Measurements from ENCODE around the gene AHNAK.
A peak's percentile ranks its signal among the peaks of the same experiment; 100 is the strongest.

The AHNAK gene

GRCh38 chr11:62497132-62497801, 49.3 kb downstream of the AHNAK start:
- Histone ChIP-seq H3K4me2 (ENCODE audit: low read length) (no peak overlapping the region), H3K4me3 (ENCODE audit: low read length) (no peak overlapping the region), H3K4me1 (ENCODE audit: control insufficient read depth, insufficient read depth, low read length) (peaks cover 24% of the 10 kb centered on the region), H3K9ac (ENCODE audit: low read depth, low read length) (peak overlapping the region; percentile 0), H3K27me3 (ENCODE audit: control insufficient read depth, insufficient read depth, low read length) (no peaks in the 10 kb centered on the region), H3K36me3 (ENCODE audit: insufficient read depth, low read length) (no peaks in the 10 kb centered on the region), H3K9me3 (replicated peaks; ENCODE audit: low read length) (no peaks in the 10 kb centered on the region)

- Histone ChIP-seq H3K4me3 (ENCODE audit: low read length) (no peak overlapping the region), H3K9ac (ENCODE audit: low read depth, low read length) (peak overlapping the region; percentile 0), H3K4me1 (ENCODE audit: control insufficient read depth, insufficient read depth, low read length) (peaks cover 23% of the 10 kb centered on the region), H3K36me3 (ENCODE audit: insufficient read depth, low read length) (no peaks in the 10 kb centered on the region), H3K9me3 (replicated peaks; ENCODE audit: low read length) (no peaks in the 10 kb centered on the region), H3K4me2 (ENCODE audit: low read length) (no peak overlapping the region), H3K27me3 (ENCODE audit: control insufficient read depth, insufficient read depth, low read length) (no peaks in the 10 kb centered on the region)
These were observed 49.9 kb downstream of the AHNAK start for GRCh38 chr11:62496676-62497075.

- no peak overlapping the region for H3K9ac ChIP-seq (ENCODE audit: low read depth, low read length)
- no peaks in the 10 kb centered on the region for H3K27me3 ChIP-seq (ENCODE audit: control insufficient read depth, insufficient read depth, low read length)
- peaks cover 17% of the 10 kb centered on the region for H3K4me1 ChIP-seq (ENCODE audit: control insufficient read depth, insufficient read depth, low read length)
- H3K4me2 ChIP-seq (ENCODE audit: low read length) = no peak overlapping the region
- no peaks in the 10 kb centered on the region for H3K9me3 ChIP-seq (replicated peaks; ENCODE audit: low read length)
- no peaks in the 10 kb centered on the region for H3K36me3 ChIP-seq (ENCODE audit: insufficient read depth, low read length)
- H3K4me3 ChIP-seq (ENCODE audit: low read length) = no peak overlapping the region
These were observed 52.4 kb downstream of the AHNAK start for GRCh38 chr11:62494246-62494645.

- no peak overlapping the region for H3K4me3 ChIP-seq (ENCODE audit: low read length)
- no peaks in the 10 kb centered on the region for H3K36me3 ChIP-seq (ENCODE audit: insufficient read depth, low read length)
- no peak overlapping the region for H3K4me2 ChIP-seq (ENCODE audit: low read length)
- H3K4me1 ChIP-seq (ENCODE audit: control insufficient read depth, insufficient read depth, low read length) = peaks cover 17% of the 10 kb centered on the region
- H3K27me3 ChIP-seq (ENCODE audit: control insufficient read depth, insufficient read depth, low read length) = no peaks in the 10 kb centered on the region
- no peaks in the 10 kb centered on the region for H3K9me3 ChIP-seq (replicated peaks; ENCODE audit: low read length)
- H3K9ac ChIP-seq (ENCODE audit: low read depth, low read length) = no peak overlapping the region
These were observed 52.8 kb downstream of the AHNAK start for GRCh38 chr11:62493801-62494200.

GRCh38 chr11:62492586-62492985, 54.0 kb downstream of the AHNAK start:
- Histone ChIP-seq H3K4me2 (ENCODE audit: low read length) (no peak overlapping the region), H3K9me3 (replicated peaks; ENCODE audit: low read length) (no peaks in the 10 kb centered on the region), H3K4me1 (ENCODE audit: control insufficient read depth, insufficient read depth, low read length) (peaks cover 12% of the 10 kb centered on the region), H3K27me3 (ENCODE audit: control insufficient read depth, insufficient read depth, low read length) (no peaks in the 10 kb centered on the region), H3K36me3 (ENCODE audit: insufficient read depth, low read length) (no peaks in the 10 kb centered on the region), H3K9ac (ENCODE audit: low read depth, low read length) (no peak overlapping the region), H3K4me3 (ENCODE audit: low read length) (no peak overlapping the region)

GRCh38 chr11:62491571-62492329, 54.9 kb downstream of the AHNAK start:
- Histone ChIP-seq H3K4me1 (ENCODE audit: control insufficient read depth, insufficient read depth, low read length) (peaks cover 4% of the 10 kb centered on the region), H3K36me3 (ENCODE audit: insufficient read depth, low read length) (no peaks in the 10 kb centered on the region), H3K9me3 (replicated peaks; ENCODE audit: low read length) (no peaks in the 10 kb centered on the region), H3K9ac (ENCODE audit: low read depth, low read length) (no peak overlapping the region), H3K27me3 (ENCODE audit: control insufficient read depth, insufficient read depth, low read length) (no peaks in the 10 kb centered on the region), H3K4me2 (ENCODE audit: low read length) (no peak overlapping the region), H3K4me3 (ENCODE audit: low read length) (no peak overlapping the region)

GRCh38 chr11:62489204-62489603, 57.4 kb downstream of the AHNAK start:
- no peak overlapping the region for H3K9ac ChIP-seq (ENCODE audit: low read depth, low read length)
- no peaks in the 10 kb centered on the region for H3K27me3 ChIP-seq (ENCODE audit: control insufficient read depth, insufficient read depth, low read length)
- H3K9me3 ChIP-seq (replicated peaks; ENCODE audit: low read length) = no peaks in the 10 kb centered on the region

GRCh38 chr11:62487738-62488551, 58.7 kb downstream of the AHNAK start:
- no peak overlapping the region for H3K4me3 ChIP-seq (ENCODE audit: low read length)
- H3K9ac ChIP-seq (ENCODE audit: low read depth, low read length) = no peak overlapping the region
- H3K27me3 ChIP-seq (ENCODE audit: control insufficient read depth, insufficient read depth, low read length) = no peaks in the 10 kb centered on the region
- no peaks in the 10 kb centered on the region for H3K36me3 ChIP-seq (ENCODE audit: insufficient read depth, low read length)
- no peaks in the 10 kb centered on the region for H3K9me3 ChIP-seq (replicated peaks; ENCODE audit: low read length)
- peaks cover 4% of the 10 kb centered on the region for H3K4me1 ChIP-seq (ENCODE audit: control insufficient read depth, insufficient read depth, low read length)
- no peak overlapping the region for H3K4me2 ChIP-seq (ENCODE audit: low read length)

More at GRCh38 chr11:62489204-62489603, 57.4 kb downstream of the AHNAK start:
- Histone ChIP-seq H3K4me1 (ENCODE audit: control insufficient read depth, insufficient read depth, low read length) (peaks cover 4% of the 10 kb centered on the region), H3K36me3 (ENCODE audit: insufficient read depth, low read length) (no peaks in the 10 kb centered on the region), H3K4me2 (ENCODE audit: low read length) (no peak overlapping the region), H3K4me3 (ENCODE audit: low read length) (no peak overlapping the region)

- Histone ChIP-seq H3K9me3 (replicated peaks; ENCODE audit: low read length) (no peaks in the 10 kb centered on the region), H3K4me2 (ENCODE audit: low read length) (no peak overlapping the region), H3K36me3 (ENCODE audit: insufficient read depth, low read length) (no peaks in the 10 kb centered on the region), H3K4me1 (ENCODE audit: control insufficient read depth, insufficient read depth, low read length) (peaks cover 4% of the 10 kb centered on the region), H3K9ac (ENCODE audit: low read depth, low read length) (no peak overlapping the region), H3K27me3 (ENCODE audit: control insufficient read depth, insufficient read depth, low read length) (no peaks in the 10 kb centered on the region), H3K4me3 (ENCODE audit: low read length) (no peak overlapping the region)
These were observed 59.5 kb downstream of the AHNAK start for GRCh38 chr11:62487136-62487535.

- no peak overlapping the region for H3K9ac ChIP-seq (ENCODE audit: low read depth, low read length)
- H3K4me3 ChIP-seq (ENCODE audit: low read length) = no peak overlapping the region
- no peak overlapping the region for H3K4me2 ChIP-seq (ENCODE audit: low read length)
- H3K4me1 ChIP-seq (ENCODE audit: control insufficient read depth, insufficient read depth, low read length) = peaks cover 13% of the 10 kb centered on the region
- no peaks in the 10 kb centered on the region for H3K36me3 ChIP-seq (ENCODE audit: insufficient read depth, low read length)
- no peaks in the 10 kb centered on the region for H3K9me3 ChIP-seq (replicated peaks; ENCODE audit: low read length)
- no peaks in the 10 kb centered on the region for H3K27me3 ChIP-seq (ENCODE audit: control insufficient read depth, insufficient read depth, low read length)
These were observed 62.3 kb downstream of the AHNAK start for GRCh38 chr11:62484352-62484751.

- Histone ChIP-seq H3K36me3 (ENCODE audit: insufficient read depth, low read length) (no peaks in the 10 kb centered on the region), H3K9ac (ENCODE audit: low read depth, low read length) (no peak overlapping the region), H3K4me3 (ENCODE audit: low read length) (no peak overlapping the region), H3K27me3 (ENCODE audit: control insufficient read depth, insufficient read depth, low read length) (no peaks in the 10 kb centered on the region), H3K4me2 (ENCODE audit: low read length) (no peak overlapping the region), H3K4me1 (ENCODE audit: control insufficient read depth, insufficient read depth, low read length) (peaks cover 12% of the 10 kb centered on the region), H3K9me3 (replicated peaks; ENCODE audit: low read length) (no peaks in the 10 kb centered on the region)
These were observed 63.9 kb downstream of the AHNAK start for GRCh38 chr11:62482753-62483152.

Data from skeletal muscle satellite cell (primary cell).